Measurements from ENCODE around the gene KCNJ6. TPM values are rescaled to one million over a fixed set of nuclear protein-coding genes. Genes with fewer than 3 reads are reported as not detected.

The KCNJ6 gene
- 0.68 and 0.75 TPM in 2 replicates for total RNA-seq
- long read RNA-seq, full-length matches to known transcripts: 1 of 4 reads
- long read RNA-seq, partial matches to known transcripts: 0 of 4 reads
- long read RNA-seq, other reads (novel, unspliced or antisense): 3 of 4 reads

GRCh38 chr21:37916310-37917051, at the start of gene KCNJ6:
Gene KCNJ6, minus strand, starts transcription at chr21:37916457. Its CDS starts 75,775 bp downstream, at chr21:37840682.
- Mint-ChIP-seq H3K4me3 (peak within 1 kb of the TSS; percentile 88), H3K4me1 (peaks cover 31% of the 10 kb centered on the region), H3K9me3 (no peaks in the 10 kb centered on the region), H3K27ac (ENCODE audit: unreplicated experiment) (no peak within 1 kb of the TSS), H3K36me3 (ENCODE audit: low read depth) (no peaks in the 10 kb centered on the region), H3K27me3 (ENCODE audit: low read depth) (peaks cover 83% of the 10 kb centered on the region)
- peak; percentile 72 for TF ChIP-seq CTCF (conservative IDR thresholded peaks at IDR 0.05)
- peak; percentile 85 for DNase-seq (ENCODE audit: low read depth, low spot score)

GRCh38 chr21:37965088-37965805, 49.0 kb upstream of the KCNJ6 start:
- H3K9me3 Mint-ChIP-seq: no peaks in the 10 kb centered on the region
- peaks cover 26% of the 10 kb centered on the region for H3K4me1 Mint-ChIP-seq
- H3K27ac Mint-ChIP-seq (ENCODE audit: unreplicated experiment): no peak overlapping the region
- no peak for TF ChIP-seq CTCF (conservative IDR thresholded peaks at IDR 0.05)
- H3K4me3 Mint-ChIP-seq: no peak overlapping the region
- H3K36me3 Mint-ChIP-seq (ENCODE audit: low read depth): no peaks in the 10 kb centered on the region
- H3K27me3 Mint-ChIP-seq (ENCODE audit: low read depth): no peaks in the 10 kb centered on the region
- DNase-seq (ENCODE audit: low read depth, low spot score): no peak

- H3K27ac Mint-ChIP-seq (ENCODE audit: unreplicated experiment): no peak overlapping the region
- H3K36me3 Mint-ChIP-seq (ENCODE audit: low read depth): no peaks in the 10 kb centered on the region
- DNase-seq (ENCODE audit: low read depth, low spot score): no peak
- peaks cover 4% of the 10 kb centered on the region for H3K4me1 Mint-ChIP-seq
- H3K9me3 Mint-ChIP-seq: no peaks in the 10 kb centered on the region
- peaks cover 2% of the 10 kb centered on the region for H3K27me3 Mint-ChIP-seq (ENCODE audit: low read depth)
- H3K4me3 Mint-ChIP-seq: no peak overlapping the region
- no peak for TF ChIP-seq CTCF (conservative IDR thresholded peaks at IDR 0.05)
Observed at GRCh38 chr21:37958537-37958936, 42.3 kb upstream of the KCNJ6 start.

- peaks cover 2% of the 10 kb centered on the region for H3K27me3 Mint-ChIP-seq (ENCODE audit: low read depth)
- DNase-seq (ENCODE audit: low read depth, low spot score): no peak
- no peaks in the 10 kb centered on the region for H3K9me3 Mint-ChIP-seq
- no peak for TF ChIP-seq CTCF (conservative IDR thresholded peaks at IDR 0.05)
- H3K4me3 Mint-ChIP-seq: no peak overlapping the region
- H3K4me1 Mint-ChIP-seq: no peaks in the 10 kb centered on the region
- H3K36me3 Mint-ChIP-seq (ENCODE audit: low read depth): no peaks in the 10 kb centered on the region
- H3K27ac Mint-ChIP-seq (ENCODE audit: unreplicated experiment): no peak overlapping the region
Observed at GRCh38 chr21:37956772-37957171, 40.5 kb upstream of the KCNJ6 start.

- Mint-ChIP-seq H3K4me3 (no peak overlapping the region), H3K27me3 (ENCODE audit: low read depth) (no peaks in the 10 kb centered on the region), H3K9me3 (peaks cover 10% of the 10 kb centered on the region), H3K36me3 (ENCODE audit: low read depth) (no peaks in the 10 kb centered on the region), H3K27ac (ENCODE audit: unreplicated experiment) (no peak overlapping the region), H3K4me1 (peaks cover 13% of the 10 kb centered on the region)
- no peak for TF ChIP-seq CTCF (conservative IDR thresholded peaks at IDR 0.05)
- no peak for DNase-seq (ENCODE audit: low read depth, low spot score)
Observed at GRCh38 chr21:37945036-37945435, 28.8 kb upstream of the KCNJ6 start.

Data from neural crest cell (in vitro differentiated cells).